A549 (cell line): ENCODE data around the gene THOC2.

Experiments
- HDAC2 ChIP-seq: fragments of 200-600 bp; sonication (generic); IDR thresholded peaks from 2 replicates; pipeline ENCODE4 v1.6.1; 2016
- NR3C1 ChIP-seq: fragments of >200 bp; sonication (Bioruptor Twin); formaldehyde crosslinking; IDR thresholded peaks from 3 replicates; pipeline ENCODE4 v1.6.1; 2017
- POLR2A ChIP-seq: IDR thresholded peaks from 2 replicates; pipeline ENCODE4 v1.6.1; 2012; ENCODE audit warnings: mild to moderate bottlenecking, low read length
- RAD21 ChIP-seq, 2 experiments: fragments of >200 bp in 1 of 2; sonication (Bioruptor Twin) in 1 of 2; formaldehyde crosslinking in 1 of 2; IDR thresholded peaks in 1 of 2; conservative IDR thresholded peaks in 1 of 2; 2 replicates in 1 of 2; 3 replicates in 1 of 2; pipeline ENCODE4 v1.6.1; 2012 to 2018; ENCODE audit warnings: inconsistent platforms in 1 of 2
- RFX5 ChIP-seq: fragments of 450-650 bp; IDR thresholded peaks from 2 replicates; pipeline ENCODE4 v1.7.1; 2014; ENCODE audit warnings: antibody characterized with exemption, mild to moderate bottlenecking, moderate library complexity
- TF ChIP-seq, protein P1 (sequence below): fragments of >200 bp; sonication (Bioruptor Twin); formaldehyde crosslinking; IDR thresholded peaks from 3 replicates; pipeline ENCODE4 v1.5.1; 2016

- TF ChIP-seq POLR2A = no peak
- TF ChIP-seq, protein P1, sequence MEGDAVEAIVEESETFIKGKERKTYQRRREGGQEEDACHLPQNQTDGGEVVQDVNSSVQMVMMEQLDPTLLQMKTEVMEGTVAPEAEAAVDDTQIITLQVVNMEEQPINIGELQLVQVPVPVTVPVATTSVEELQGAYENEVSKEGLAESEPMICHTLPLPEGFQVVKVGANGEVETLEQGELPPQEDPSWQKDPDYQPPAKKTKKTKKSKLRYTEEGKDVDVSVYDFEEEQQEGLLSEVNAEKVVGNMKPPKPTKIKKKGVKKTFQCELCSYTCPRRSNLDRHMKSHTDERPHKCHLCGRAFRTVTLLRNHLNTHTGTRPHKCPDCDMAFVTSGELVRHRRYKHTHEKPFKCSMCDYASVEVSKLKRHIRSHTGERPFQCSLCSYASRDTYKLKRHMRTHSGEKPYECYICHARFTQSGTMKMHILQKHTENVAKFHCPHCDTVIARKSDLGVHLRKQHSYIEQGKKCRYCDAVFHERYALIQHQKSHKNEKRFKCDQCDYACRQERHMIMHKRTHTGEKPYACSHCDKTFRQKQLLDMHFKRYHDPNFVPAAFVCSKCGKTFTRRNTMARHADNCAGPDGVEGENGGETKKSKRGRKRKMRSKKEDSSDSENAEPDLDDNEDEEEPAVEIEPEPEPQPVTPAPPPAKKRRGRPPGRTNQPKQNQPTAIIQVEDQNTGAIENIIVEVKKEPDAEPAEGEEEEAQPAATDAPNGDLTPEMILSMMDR = no peak
- TF ChIP-seq RFX5 = no peak
- no peak for TF ChIP-seq HDAC2
- TF ChIP-seq NR3C1 = no peak
- TF ChIP-seq RAD21 (conservative IDR thresholded peaks at IDR 0.05 in 1 of 2, IDR thresholded peaks at IDR 0.05 in 1 of 2) = no peak
Observed at GRCh38 chrX:123607806-123608205, 125.0 kb downstream of the THOC2 start.
